Activated gamma-delta T cell treated with anti-CD3 and anti-CD28 coated beads, Interleukin-2, amount 50 U/mL, for 16 hours (primary cell): ENCODE measurements around the gene MVK.

ENCODE experiments used
- DNase-seq: peaks from one replicate; pipeline ENCODE4 v3.0.0-alpha.2; 2020; ENCODE audit warnings: low read depth

The MVK gene

DNA sequence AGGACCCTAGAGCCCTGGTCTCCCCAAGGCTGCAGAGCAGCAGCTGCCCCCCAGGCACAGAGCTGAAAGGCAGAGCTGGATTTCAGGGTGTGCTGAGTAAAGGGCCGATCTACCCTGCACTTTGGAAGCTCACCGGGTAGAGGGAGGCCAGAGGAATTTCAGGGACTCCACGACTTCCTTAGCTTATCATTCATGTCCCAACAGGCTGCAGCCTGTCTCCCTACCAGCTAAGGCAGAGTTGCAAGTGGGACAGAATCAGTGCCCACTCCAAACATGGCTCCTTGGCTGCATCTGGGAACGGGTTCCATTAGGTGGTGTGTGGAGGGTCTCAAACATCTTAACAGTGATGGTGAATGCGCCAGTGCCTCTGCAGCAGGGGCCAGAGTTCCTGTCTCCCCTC is 27.8 kb upstream of the MVK start:
- no peak for DNase-seq

DNA sequence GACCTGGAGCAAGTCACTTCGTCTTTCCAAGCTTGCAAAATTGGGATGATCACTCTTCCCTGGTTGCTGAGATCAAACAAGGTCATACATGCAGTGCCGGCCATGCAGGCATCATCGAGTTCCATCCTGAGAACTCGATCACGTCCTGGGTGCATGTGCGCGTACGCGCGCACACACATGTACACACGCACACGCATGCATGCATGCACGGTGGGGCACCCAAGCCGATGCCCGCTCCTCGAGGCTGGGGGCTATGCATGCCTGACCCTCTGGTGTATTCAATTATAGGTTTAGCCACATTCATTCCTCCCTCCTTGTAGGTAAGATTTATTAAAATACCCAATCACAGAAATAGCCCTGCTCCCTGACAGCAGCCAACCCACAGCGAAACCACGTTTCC is 26.3 kb upstream of the MVK start:
- no peak for DNase-seq

DNA sequence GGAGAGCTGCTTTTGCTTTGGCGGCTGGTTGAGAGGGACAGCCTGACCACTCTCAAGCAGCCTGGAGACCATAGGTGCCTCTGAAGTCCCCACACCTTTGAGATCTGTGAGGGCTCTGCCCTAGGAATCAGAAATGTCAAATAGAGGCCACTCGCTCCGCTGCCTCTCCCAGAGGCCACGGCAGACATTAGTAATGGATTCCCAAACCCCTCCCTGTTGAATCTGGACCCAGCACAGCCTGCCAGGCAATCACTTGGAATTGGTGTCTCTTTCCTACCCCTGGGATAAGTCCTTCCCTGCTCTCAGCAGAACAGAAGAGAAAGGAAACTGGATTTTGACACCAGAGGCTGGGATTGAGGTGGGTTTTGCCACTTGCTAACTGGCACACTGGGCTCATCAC is 25.3 kb upstream of the MVK start:
- DNase-seq = no peak

DNA sequence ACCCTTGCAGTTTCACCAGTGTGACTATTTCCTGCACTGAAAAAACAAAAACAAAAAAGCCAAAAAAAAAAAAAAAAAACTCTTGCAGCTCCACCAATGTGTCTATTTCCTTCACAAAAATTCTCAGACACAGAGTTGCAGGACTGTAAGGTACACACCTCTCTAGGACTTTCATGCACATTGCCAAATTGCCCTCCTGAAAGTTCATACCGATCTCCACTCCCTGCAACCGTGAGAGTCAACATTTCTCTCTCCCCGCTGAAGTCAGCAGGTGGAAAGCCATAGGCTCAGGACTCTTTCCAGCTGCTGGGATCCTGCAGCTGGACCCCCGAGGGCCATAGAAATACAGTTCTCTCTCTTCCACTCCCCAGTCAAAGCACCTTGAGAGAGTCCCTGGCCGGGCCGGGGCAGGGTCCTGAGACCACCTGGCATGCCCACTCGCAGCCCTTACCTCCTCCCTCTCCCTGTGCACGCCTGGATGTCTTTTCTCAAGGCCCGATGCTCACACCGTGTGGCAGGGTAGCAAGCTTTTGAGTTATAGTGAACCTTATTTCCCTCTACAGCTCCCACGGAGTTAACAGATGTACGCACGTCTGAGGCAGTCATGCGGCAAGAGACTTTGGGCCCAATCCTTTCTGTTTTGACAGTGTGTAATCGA is 23.9 kb upstream of the MVK start:
- no peak for DNase-seq

DNA sequence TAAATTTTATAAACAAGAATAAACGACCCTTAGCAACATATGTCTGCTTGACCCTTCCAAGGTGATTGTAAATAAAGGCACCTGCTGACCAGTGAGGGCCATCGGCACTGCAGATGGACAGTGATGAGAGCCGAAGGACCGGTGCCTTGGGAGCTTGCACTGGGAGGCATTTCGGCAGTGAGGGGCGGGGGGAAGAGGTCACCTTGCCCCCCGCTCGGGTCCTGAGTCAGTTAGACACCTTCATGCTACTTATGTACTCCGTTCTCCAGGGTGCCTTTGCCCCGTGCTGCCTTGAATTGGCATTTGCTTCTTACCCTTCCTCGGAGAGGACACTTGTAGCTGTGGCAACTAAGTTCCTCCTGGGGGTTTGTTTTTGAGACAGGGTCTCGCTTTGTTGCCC is 23.3 kb upstream of the MVK start:
- no peak for DNase-seq

DNA sequence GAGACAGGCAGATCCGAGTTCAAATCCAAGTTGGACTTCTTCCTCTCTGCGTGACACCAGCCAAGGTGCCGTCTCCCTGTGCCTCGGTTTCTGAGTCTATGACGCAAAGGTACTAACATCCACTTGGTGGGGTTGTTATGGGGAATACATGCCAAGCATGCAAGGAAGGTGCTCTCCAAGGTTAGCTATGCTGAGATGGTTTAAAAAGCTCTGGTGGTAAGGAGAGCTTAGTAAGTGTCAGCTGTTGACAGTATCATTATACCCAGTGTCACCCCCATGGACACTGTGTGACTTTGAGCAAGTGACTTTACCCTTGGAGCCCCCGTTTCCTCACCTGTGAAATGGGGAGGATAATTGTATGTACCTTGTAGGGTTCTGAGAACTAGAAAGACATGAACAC is 22.5 kb upstream of the MVK start:
- DNase-seq = no peak

DNA sequence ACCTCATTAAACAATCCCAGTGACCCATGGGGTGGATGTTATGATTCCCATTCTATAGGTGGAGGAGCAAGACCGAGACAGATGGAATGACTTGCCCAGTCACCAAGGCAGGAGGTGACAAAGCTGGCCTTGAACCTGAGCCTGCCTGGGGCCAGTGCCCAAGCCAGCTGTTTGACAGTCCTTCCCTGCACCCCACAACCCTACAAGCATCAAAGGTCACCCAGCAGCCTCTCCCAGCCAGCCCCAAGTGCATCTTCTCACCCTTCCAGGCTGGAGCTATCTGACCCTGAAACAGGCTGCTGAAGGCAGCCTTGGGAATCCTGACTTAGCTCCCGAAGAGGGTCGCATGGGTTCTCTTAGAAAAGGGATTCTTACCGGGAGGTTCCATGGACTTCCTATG is 20.6 kb upstream of the MVK start:
- no peak for DNase-seq

DNA sequence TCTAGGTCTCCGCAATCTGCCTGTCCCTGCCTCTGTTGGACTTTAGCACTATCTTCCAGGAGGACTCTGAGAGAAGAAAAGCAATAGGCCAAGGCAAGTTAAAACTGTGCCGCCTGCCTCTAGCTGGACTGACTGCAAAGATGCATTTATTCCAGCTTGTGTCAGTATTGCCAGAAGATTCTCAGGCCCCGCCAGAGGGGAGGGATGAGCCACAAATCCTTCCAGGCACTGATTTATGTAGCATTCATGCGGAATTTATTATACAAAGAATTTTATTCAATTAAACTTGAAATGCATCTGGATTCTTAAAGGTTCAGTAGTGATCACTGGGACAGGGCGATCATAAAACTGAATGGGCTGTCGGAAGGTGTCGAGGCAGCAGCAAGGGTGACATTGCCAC is 20.1 kb upstream of the MVK start:
- no peak for DNase-seq

DNA sequence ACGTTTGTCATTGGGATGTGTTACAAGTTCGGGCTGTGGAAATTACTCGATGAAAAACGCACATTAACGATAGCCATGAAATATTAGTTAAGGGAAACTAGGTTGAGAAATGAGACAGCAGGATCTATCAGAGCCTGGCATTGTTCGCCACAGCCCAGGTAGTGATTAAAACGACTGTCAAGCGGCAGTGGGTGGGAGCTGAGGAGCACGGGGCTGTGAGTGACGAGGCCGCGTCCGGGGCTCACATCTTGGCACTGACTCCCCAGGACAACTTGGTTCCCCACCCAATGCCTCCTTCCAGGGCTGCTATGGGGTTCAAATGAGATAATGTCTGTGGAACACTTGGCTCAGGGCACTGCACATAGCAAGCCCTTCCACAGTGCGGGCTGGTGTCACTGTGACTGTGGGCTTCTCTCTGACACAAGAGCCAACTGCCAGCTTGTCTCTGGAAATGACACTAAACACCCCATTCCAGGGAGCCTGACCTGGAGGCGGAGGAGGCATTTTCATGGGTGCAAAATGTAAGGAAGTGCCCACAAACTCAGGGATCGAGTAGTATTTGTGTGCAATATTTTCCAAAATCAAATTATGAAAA is 19.6 kb upstream of the MVK start:
- DNase-seq = no peak

DNA sequence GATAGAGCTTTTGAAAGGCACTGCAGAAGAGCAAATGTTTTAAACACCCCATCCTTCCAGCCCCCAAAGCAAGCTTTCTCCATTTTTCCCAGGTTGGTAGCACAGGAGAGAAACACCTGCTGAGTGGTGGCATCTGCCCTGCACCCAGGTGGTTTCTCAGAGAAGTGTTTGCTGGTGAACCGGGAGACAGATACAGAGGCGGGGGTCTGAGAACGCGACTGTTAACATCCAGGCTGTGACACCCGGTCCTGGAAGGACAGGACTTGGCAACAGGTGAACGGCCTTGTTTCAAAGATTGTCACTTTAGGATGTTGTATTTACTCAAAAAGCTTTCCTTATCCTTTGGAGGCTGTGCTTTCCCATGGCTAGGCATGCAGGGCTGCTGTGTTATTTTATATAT is 18.8 kb upstream of the MVK start:
- DNase-seq = no peak

DNA sequence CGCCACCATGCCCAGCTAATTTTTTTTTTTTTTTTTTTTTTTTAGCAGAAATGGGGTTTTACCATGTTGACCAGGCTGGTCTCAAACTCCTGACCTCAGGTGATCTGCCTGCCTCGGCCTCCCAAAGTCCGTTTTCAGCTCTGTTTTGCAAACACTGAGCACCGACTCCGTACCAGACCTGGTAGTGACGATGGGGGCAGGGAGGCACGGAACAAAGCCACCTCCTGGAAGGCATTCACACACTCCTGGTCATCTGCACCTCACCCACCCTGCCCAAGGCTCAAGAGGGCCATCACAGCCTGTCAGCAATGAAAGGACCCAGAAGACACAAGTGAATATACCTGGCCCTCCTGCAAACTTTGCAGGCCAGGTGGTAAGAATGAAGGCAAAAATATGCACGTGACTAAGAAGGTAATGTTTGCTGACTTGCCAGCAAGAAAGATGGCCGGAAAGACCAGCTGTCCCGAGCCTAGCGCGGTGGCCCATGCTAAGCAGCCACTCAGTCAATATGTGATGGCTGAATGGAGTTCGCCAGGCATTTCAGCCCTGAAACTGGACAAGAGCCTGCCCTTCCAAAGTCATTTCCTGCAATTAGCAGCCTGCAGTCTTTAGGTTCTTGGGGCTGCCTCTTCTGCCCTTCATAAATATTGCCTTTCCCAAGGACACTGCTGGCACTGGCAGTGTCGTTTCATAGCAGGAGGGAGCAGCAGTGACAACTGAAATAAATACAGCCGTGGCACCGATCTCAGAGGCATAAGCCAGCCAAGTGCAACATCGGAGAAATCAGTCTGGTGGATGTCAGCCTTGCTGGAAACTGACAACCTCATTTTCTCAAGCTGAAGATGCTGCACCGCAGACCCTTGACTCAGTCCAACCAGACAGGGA is 17.9 kb upstream of the MVK start:
- no peak for DNase-seq

DNA sequence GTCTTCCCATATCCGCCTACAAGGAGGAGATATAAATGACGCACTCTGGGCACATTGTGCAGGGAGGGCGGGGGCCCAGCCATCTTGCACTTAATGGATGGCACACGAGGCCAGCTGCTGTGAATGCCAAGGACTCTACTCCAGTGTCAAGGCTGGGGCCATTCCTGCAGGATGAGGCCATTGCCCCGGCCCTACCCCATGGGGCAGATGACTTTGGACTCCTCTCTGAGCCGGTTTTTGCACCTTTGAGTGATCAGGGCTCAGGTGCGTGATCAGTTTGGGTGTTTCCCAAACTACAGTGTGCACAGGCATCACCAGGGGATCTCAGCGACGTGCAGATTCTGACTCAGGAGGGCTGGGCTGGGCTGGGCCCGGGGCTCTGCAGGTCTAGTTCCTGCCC is 16.4 kb upstream of the MVK start:
- no peak for DNase-seq

DNA sequence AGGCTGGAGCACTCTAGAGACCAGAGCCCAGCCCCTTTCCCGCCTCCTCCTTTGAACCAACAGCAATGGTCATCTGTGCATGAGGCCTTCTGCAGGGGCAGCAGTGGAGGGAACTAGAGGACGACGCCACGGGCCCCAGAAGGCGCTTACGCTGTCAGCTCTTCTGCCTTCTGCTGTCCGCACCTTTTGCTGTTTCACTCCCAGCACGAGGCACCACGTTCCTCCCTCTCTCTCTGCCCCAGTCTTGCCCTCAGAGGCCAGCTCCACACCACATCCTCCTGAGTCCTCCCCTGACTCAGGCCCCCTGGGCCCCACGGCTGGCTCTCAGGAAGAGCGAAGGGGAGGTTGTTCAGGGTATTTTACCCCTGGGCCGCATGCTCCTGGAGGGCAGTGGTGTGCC is 15.8 kb upstream of the MVK start:
- DNase-seq = no peak

DNA sequence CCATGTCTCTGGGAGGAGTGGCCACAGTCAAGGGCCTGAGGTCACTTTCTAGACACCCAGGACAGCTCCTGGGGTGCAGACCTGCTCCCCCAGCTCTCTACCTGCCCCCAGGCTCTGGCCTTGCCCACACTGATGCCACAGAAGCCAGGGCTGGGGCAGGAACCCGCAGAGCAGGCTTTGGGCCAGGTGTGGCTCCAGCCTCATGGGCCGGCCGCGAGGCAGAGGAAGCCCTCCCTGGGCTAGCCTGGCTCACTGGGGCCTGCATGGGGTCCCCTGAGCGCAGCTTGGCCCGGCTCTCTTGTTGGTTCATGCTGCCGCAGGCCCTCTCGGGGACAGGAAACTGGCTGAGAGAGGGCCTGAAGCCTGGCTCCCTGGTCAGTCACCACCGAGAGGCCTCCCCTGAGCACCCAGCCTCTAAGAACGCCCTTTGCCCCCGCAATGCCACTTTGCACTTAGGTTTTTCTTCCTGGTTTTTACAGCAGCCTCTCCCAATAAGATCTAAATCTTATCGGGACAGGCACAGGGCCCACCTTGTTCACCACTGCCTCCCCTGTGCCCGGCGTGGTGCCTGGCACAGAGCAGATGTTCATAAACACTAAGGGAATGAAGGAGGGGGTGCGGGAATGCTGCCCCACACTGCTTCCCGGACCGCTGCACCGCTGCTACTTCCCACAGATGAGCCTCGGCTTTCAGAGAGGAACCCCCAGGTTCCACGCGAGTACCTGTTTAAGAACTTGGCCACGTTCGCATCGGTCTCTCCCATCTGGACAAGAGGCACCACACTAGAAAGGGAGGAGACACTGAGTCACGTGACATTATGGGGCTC is 15.0 kb upstream of the MVK start:
- DNase-seq = no peak

DNA sequence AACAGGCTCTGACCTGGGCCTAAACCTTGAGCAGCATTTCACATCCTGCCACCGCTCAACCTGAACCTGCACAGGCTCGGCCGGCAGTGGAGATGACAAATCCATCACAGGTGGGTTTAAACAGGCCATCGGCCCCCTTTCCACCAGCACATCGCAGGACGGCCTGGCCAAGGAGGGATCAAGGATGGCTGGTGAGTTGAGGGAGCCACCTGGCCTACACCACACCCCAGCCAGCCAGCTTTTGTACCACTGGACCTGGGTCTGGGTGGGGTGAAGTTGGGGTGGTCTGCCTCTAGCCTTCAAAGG is 14.4 kb upstream of the MVK start:
- DNase-seq = no peak

DNA sequence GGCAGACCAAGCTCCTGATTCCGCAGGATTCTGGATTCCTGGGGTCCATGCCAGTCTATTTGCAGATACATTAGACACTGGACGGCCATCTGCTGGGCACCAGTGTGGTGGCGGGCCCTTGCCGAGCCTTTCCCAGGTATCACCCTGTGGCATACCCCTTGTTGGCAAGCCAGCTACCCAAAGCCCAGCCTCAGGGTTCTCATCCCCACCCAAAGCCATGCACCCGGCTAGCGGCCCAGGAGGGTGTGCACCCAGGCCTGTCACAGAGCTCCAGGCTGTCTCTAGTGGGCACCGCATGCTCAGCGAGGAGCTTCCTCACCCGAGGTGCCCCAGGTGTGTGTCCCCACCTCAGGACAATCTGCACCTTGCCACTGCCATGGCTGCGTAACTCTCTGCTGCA is 14.0 kb upstream of the MVK start:
- no peak for DNase-seq

DNA sequence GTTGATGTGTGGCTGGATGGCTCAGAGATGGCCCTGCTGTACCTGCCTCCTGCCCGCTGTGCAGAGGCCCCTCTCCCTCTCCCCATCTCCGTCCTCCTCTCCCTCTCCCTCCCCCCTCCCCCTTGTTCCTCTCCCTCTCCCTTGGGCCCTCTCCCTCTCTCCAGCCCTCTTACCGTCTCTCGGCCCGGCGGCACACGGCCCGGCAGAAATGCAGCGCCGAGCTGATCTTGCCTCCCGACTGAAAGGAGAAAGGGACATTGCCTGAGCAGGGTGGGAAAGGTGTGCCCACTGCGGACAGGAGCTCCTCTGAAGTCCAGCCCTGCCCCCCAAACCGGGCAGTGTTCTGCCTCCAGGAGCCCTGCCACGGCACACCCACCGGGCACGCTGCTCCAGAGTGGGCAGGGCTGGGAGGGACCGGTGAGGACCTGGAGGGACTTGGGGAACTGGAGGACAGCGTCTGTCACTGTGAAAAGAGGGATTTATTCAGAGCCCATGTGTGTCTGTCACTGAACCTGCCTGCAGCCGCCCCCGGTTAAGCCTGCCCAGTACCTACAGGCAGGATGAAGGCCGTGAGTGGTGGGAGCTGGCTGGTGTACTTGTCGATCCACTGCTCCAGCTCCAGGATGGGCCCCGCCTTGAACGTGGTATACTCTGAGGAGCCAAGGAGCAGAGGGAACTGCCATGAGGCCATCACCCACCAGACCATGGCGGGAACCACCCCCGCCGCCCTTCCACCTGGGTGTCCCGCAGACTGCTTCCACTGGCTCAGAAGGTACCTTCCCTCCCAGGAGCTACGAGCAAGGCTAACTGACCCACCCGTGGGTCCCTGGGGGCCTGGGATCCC is 12.5 kb upstream of the MVK start:
- DNase-seq = no peak

DNA sequence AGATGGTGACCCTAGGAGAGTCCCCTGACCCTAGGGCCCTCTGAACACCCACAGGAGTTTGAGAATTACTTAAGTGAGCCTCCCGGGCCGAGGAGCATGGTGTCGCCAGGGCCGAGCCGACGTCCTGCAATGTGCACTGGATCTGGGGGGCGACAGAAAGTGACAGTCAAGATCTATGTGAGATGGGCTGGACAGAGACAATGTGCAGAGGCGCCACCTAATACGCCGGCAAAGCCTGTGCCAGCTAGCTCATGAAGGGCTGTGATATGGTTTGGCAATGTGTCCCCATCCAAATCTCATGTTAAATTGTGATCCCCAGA is 11.9 kb upstream of the MVK start:
- no peak for DNase-seq

DNA sequence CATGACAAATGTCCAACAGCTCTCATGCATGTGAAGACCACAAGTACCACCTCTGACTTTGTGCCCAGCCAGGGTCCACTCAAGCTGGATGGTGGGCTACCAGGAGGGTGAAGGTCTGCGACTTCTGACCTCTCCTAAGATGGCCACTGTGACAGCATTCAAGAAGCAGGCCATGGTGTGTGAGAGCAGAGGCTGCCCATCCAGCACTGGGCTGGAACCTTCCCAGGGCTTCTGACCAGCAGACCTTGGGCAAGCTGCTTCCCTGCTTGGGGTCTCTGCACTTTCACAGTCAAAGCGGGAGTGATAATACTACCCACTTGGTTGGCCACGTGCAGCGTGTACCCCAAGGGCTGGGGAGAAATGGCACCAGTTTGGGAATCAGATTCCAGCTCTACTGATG is 10.7 kb upstream of the MVK start:
- DNase-seq = no peak

DNA sequence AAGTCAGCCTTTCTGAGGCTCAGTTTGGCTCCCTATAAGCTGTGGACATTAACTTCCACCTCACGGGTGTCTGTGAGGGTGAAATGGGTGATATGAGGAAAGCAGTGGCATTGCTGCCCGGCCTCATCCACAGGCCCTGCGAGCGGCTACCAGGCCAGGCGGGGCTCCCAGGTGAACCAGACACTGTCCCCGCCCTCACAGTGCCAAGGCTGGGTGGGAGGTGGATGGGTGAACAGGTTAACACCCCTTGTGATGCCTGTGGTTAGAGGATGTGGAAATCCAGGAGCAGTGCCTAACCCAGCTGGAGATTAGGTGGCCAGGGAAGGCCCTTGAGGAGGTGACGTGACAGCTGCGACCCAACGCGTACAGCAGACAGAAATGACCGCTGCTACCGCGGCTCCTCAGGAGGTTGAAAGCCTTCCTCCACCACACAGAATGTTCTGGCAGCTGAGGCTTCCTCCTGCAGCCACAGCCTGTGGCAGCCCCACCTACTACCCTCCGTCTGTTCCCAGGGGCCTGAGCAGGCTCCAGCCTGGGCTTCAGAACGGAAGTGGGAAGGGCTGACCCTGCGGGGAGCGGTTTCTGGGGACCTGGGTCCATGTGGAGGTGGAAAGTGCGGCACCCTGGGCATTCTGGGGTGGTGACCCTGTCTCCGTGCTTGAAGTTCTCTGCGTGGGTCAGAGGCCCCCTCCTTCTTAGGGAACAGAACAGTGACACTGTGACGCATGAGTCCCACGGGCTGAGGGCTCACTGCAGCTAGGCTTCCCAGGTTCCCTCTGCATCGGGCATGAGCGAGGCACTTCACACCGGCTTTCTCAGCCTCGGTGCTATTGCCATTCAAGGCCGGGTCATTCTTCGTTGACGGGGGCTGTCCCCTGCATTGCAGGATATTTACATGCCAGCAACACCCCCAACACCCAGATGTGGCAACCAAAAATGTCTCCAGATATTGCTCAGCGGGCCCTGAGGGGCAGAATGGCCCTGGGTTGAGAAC is 10.0 kb upstream of the MVK start:
- no peak for DNase-seq

DNA sequence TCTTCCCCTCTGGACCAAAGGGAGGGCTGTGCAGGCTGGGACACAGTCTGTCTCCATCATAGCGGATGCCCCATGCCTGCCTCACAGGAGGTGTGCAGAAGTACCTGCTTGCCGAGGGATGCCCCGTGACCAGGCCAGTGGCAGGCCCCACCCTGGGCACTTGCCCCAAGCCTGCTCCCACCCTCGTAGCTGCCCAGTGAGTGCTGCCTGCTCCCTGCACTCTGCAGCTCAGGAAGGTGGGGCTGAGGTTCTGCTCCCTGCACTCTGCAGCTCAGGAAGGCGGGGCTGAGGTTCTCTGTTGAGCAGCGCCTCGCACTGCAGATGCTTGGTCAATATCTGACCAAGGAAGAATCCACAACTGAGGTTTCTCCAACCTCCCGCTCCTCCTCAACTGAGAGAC is 7.2 kb upstream of the MVK start:
- DNase-seq = no peak
